B cell (primary cell): ENCODE data around the gene HOXA3.

ENCODE experiments used
- CTCF ChIP-seq: fragments of 200-600 bp; IDR thresholded peaks from one replicate; pipeline ENCODE4 v1.8.0; 2022; ENCODE audit warnings: antibody characterized with exemption, mild to moderate bottlenecking
- EZH2 ChIP-seq: IDR thresholded peaks from 2 replicates; pipeline ENCODE4 v1.6.1; 2012; ENCODE audit warnings: borderline replicate concordance, low read depth, mild to moderate bottlenecking, moderate library complexity, low read length; ENCODE audit not compliant: insufficient read depth, poor library complexity, severe bottlenecking

GRCh38 chr7:27080844-27081436 lies 71.4 kb downstream of the HOXA3 start:
- TF ChIP-seq EZH2 (no peak), CTCF (no peak)
